RCC 7860 (cell line): ENCODE measurements around the gene DPP9.

Experiments used
- DNase-seq: peaks from one replicate; pipeline ENCODE4 v3.0.0-alpha.2; 2015; ENCODE audit warnings: low spot score
- FAIRE-seq: peaks from 2 replicates; lab custom pipeline; 2012; peaks lifted over from hg19 to GRCh38; lab: Jason Lieb, UNC

Gene DPP9

DNA sequence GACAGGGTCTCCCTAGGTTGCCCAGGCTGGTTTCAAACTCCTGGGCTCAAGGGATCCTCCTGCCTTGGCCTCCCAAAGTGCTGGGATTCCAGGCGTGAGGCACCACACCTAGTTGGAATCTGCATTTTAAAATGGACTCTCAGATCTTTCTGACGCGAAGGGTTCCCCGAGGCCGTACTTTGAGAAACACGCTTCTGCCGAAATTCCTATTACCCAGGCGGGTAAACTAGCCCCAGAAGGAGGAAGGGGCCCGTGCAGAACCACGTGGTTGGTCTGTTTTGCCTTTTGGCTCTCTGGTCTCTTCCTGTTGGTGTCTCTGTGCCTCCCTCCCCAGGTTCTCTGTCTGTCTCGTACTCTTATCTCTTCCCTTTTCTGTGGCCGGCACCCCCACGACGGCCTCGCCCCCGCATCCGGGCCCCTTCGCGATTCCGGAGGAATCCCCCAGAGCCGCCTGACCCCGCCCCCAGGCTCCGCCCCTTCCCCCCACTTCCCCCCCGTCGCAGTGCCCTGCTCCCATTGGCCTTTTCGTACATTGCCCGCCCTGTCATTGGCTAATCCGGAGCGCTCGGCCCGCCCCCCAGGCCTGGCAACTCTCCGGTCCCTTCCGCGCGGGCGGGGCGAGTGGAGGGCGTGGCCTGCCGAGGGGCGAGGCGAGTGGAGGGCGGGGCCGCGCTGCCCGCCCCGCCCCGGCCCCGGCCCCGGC is 84.7 kb downstream of the DPP9 start, which contains the start of gene TNFAIP8L1:
Gene TNFAIP8L1 (plus strand): TSS at position 689 of the 703 bp plus-strand sequence. CDS start 12,354 bp downstream, outside the sequence.
- FAIRE-seq: no peak
- DNase-seq: peak; percentile 89

DNA sequence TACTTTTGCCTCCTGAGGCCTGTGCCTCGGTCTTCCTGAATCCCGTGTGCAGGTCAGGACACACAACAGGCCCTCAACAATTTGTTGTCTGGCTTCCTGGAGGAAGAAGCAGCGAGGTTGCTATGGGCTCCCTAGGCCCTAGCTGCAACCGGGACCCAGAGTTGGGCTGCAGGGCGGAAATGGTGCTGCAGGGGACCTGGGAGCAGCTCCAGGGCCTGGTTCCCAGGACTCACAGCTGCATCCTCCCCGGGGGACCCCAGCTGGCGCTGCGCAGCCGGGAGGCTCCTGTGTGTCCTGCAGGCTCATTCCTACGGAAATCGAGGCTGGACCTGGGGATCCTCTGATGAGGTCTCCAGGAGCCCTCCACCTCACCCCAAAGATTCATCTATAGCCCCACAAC is 85.3 kb downstream of the DPP9 start:
- no peak for FAIRE-seq

DNA sequence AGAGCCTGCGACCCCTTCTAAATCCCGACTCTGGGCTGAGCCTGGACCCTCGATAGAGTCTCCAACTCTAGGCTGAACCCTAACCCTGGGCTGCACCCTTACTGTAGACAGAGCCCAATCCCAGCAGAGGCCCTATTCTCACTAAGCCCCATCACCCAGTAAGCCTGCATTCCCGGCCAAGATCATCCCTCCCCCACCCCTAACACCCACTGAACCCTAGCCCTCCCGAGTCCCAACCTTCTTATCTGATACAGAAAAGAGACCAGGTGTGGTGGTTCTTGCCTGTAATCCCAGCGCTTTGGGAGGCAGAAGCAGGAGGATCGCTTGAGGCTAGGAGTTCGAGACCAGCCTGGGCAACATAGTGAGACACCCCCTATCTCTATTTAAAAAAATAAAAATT is 86.9 kb downstream of the DPP9 start:
- DNase-seq (no peak), FAIRE-seq (no peak)

More for the DNA sequence above, 85.3 kb downstream of the DPP9 start:
- no peak for DNase-seq

DNA sequence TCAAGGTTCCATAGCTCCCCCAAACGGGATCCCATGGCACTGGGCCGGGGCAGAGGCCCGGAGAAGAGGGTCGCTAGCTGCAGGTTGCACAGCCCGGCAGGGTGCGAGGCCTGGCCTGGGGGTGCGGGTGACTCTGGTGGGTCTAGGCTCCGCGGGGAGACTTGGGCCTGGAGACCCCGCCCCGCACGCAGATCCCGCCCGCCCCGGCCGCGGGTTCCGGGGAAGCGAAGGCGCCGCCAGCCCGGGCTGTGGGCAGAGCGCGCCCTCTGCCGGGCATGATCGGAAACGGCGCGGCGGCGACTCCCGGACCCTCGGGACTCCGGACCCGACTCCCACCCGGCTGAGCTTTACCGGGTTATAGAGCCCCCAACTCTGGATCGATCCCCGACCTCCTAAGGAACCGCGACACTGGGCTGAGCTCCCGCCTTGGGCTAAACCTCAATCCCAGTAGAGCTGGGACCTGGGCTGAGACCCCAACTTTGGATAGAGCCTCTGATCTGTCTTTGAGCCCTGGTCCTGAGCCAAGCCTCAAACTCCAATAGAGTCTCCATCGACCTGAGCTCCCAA is 87.4 kb downstream of the DPP9 start:
- FAIRE-seq: no peak
- DNase-seq: peak; percentile 36

DNA sequence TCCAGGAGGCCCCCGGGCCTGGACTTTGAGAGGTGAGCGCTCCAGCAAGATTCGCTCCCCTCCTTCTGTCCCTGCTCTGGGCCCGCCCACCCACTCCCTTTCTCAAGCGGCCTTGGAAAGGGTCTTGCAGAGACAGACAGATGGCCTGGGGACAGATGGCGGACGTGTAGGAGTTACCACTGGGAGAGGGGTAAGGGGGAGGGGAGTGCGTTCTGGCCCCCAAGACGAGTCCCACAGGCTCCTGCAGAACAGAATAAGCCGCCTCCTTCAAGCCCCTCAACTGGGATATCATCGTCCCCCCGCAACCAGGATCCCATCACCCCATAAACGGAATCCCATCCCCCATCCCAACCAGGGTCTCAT is 87.9 kb downstream of the DPP9 start:
- no peak for DNase-seq
- no peak for FAIRE-seq

DNA sequence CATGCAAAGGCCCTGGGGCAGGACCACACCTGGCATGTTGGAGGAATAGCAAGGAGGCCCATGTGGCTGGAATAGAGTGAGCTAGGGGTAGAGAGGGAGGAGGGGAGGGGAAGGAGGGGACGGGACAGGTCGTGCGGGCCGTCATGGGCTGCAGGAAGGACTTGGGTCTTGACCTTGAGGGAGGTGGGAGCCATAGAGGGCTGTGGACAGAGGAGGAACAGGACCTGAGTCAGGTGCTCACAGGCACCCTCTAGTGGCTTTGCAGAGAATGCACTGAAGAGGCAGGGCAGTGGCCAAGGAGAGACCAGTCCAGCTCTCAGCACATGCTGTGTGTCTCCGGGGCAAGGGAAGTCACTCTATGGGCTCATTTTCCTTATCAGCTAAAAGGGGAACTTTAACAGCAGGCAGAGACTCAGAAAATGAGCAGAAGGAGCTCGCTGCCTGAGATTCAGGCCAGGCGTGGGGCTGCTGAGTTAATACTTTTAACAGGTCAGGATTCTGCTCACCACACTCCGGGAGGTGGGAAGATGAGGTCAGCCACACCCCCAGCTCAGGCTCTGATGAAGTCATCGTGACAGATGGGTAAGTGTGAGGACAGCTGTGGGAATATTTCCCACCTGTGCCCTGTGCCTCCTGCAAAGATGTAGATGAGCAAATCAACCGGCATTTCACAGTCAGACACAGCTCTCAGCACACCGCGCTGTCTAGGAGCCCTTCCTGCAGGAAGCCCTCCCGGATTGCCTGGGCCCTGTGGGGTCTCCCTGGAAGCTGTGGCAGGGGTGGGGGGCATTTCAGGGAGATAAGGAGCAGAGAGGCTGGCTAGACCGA is 90.3 kb downstream of the DPP9 start:
- peak; percentile 89 for DNase-seq
- peak; percentile 44 for FAIRE-seq
